Upper lobe of left lung (tissue), 6 donors: ENCODE data around the gene KCTD12. TPM values are rescaled to one million over a fixed set of nuclear protein-coding genes. Genes with fewer than 3 reads are reported as not detected.

Experiments used
- ATAC-seq, 2 donors: fragments of 200-7000 bp; cut with Tn5 transposase; one replicate each; pipeline ENCODE4 v1.9.1; 2022; ENCODE audit warnings: mild to moderate bottlenecking in 2 of 2, moderate library complexity in 2 of 2; ENCODE audit not compliant: low FRiP score in 2 of 2
- DNase-seq, 2 donors: peaks; one replicate each; pipeline ENCODE4 v3.0.0-alpha.2; 2019 to 2020
- H3K27ac ChIP-seq, 4 donors: fragments of 200-600 bp; sonication (generic); one replicate each; pipeline ENCODE4 v1.5.1; 2016 to 2019
- H3K27me3 ChIP-seq, 4 donors: fragments of 200-600 bp; sonication (generic); one replicate each; pipeline ENCODE4 v1.5.1; 2017 to 2019
- H3K36me3 ChIP-seq, 4 donors: fragments of 200-600 bp; sonication (generic); one replicate each; pipeline ENCODE4 v1.5.1; 2016 to 2019
- H3K4me1 ChIP-seq, 4 donors: fragments of 200-600 bp; sonication (generic); one replicate each; pipeline ENCODE4 v1.5.1; 2018 to 2019
- H3K4me3 ChIP-seq, 4 donors: fragments of 200-600 bp; sonication (generic); one replicate each; pipeline ENCODE4 v1.5.1; 2017 to 2019; ENCODE audit warnings: mild to moderate bottlenecking in 2 of 4, moderate library complexity in 1 of 4
- H3K9me3 ChIP-seq, 4 donors: fragments of 200-600 bp; sonication (generic); one replicate each; pipeline ENCODE4 v1.5.1; 2018 to 2019
- EP300 ChIP-seq, 4 donors: sonication (generic); formaldehyde crosslinking; IDR thresholded peaks; one replicate each; pipeline ENCODE4 v1.5.1; 2017; ENCODE audit warnings: antibody characterized with exemption in 4 of 4, control low read depth in 2 of 4
- POLR2A ChIP-seq, 4 donors: fragments of 450-650 bp; IDR thresholded peaks; one replicate each; pipeline ENCODE4 v1.5.1; 2016 to 2017; ENCODE audit warnings: antibody characterized with exemption in 4 of 4, mild to moderate bottlenecking in 2 of 4
- POLR2AphosphoS5 ChIP-seq, 2 donors: sonication (generic); formaldehyde crosslinking; IDR thresholded peaks; one replicate each; pipeline ENCODE4 v1.5.1; 2017; ENCODE audit warnings: antibody characterized with exemption in 2 of 2
- WGBS, 2 donors: methylation state at CpG; one replicate each; pipeline ENCODE4 v1.1.5; 2017 to 2018; 5-methylcytosine and 5-hydroxymethylcytosine counted together
- total RNA-seq, 6 donors: library from RNA; depleted of rRNA in 4 of 6; stranded (reverse); fragments of >200 nt in 4 of 6; gene quantifications; one replicate each; pipeline versions ENCODE4 v1.1.0 to v1.2.1, GENCODE V29; 2016 to 2021
- TF ChIP-seq, protein P1 (sequence below), 6 experiments: fragments of 450-650 bp in 4 of 6; fragments of 200-600 bp in 2 of 6; sonication (generic) in 2 of 6; IDR thresholded peaks; one replicate each; pipeline ENCODE4 v1.5.1; 2016 to 2019; ENCODE audit warnings: antibody characterized with exemption in 6 of 6
- donor health status: DM: no; HTN: no; CAD: no; lungs with moderate emphysema.
- donor health status: DM: no; HTN: yes; CAD: no; lungs with severe emphysema.

The KCTD12 gene
- total RNA-seq, 6 donors from 2014 or later, result 40.9 to 165 (median 85.6) TPM

DNA sequence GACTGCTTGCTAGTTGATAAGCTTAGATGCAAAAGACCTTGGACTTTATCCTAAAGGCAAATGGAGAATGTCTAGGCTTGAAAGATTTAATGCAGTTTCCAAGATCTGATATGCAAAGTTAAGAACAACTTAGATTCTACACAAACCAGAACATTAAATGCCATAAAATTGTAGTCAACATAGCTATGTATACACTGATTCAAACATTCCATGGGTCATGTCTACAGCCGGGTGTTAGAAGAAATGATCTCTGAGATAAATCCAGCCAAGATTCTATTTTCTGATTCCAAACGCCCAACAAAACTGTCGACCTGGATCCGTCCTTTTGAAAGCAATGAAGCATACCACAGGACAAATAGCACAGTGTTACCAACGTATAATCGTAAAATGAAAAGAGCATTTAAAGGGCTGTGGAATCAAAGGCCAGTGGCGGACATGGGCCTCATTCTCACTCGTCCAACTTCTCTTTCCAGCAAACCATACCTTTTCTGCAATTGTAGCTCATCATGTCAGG lies 52.7 kb downstream of the KCTD12 start:
- 84 to 94% methylated on average over 8 of the region's 8 CpGs for WGBS, 2 donors
- no peak for TF ChIP-seq POLR2AphosphoS5 (IDR thresholded peaks at IDR 0.05)
- no peak for TF ChIP-seq POLR2A (IDR thresholded peaks at IDR 0.05)
- TF ChIP-seq, protein P1, sequence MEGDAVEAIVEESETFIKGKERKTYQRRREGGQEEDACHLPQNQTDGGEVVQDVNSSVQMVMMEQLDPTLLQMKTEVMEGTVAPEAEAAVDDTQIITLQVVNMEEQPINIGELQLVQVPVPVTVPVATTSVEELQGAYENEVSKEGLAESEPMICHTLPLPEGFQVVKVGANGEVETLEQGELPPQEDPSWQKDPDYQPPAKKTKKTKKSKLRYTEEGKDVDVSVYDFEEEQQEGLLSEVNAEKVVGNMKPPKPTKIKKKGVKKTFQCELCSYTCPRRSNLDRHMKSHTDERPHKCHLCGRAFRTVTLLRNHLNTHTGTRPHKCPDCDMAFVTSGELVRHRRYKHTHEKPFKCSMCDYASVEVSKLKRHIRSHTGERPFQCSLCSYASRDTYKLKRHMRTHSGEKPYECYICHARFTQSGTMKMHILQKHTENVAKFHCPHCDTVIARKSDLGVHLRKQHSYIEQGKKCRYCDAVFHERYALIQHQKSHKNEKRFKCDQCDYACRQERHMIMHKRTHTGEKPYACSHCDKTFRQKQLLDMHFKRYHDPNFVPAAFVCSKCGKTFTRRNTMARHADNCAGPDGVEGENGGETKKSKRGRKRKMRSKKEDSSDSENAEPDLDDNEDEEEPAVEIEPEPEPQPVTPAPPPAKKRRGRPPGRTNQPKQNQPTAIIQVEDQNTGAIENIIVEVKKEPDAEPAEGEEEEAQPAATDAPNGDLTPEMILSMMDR (IDR thresholded peaks at IDR 0.05), result no peak
- no peak for ATAC-seq

DNA sequence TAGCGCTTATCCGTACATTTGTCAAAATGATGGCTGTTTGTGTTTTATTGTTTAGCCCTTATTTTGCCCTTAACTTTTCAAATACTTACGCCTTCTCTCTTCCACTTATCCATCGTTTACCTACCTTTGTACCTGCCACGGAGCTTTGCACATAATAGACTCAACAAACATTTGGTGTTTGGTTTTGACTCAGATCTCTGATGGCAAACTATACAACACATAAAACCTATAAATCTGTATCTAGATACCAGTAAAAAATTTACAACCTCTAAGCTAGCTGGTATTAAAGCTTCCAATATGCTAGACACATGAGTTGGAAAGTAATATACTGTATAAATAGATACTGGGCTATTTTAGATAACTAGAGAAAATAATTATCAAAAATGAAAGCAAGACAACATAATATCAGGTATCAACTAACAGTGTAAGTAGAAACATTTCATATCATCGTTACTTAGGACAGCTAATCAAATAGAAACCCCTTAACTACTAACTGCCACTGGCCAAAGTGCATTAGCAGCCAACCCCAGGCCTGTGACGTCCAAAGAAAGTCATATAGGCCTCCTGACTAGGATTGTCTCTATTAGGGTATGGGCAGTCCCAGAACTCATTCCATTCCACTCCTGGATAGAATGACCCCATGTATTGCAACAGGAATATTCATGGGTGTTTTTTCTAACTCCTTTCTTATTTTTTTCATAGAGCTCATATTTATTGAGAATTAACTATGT lies 53.8 kb downstream of the KCTD12 start:
- no peaks in the 10 kb centered on the region for H3K9me3 ChIP-seq
- 73 to 84% methylated on average over 7 of the region's 7 CpGs for WGBS, 2 donors
- no peak overlapping the region for H3K4me3 ChIP-seq
- TF ChIP-seq, protein P1 (IDR thresholded peaks at IDR 0.05), result no peak
- TF ChIP-seq EP300 (IDR thresholded peaks at IDR 0.05) (no peak), POLR2AphosphoS5 (IDR thresholded peaks at IDR 0.05) (no peak), POLR2A (IDR thresholded peaks at IDR 0.05) (no peak)
- no peaks in the 10 kb centered on the region for H3K27me3 ChIP-seq
- ATAC-seq (no peak), DNase-seq (no peak)
- H3K36me3 ChIP-seq, result no peaks in the 10 kb centered on the region
- H3K4me1 ChIP-seq, result no peaks in the 10 kb centered on the region
- no peak overlapping the region for H3K27ac ChIP-seq

More for the DNA sequence above, 52.7 kb downstream of the KCTD12 start:
- Histone ChIP-seq H3K27me3 (no peaks in the 10 kb centered on the region), H3K4me3 (no peak overlapping the region), H3K9me3 (no peaks in the 10 kb centered on the region), H3K4me1 (no peaks in the 10 kb centered on the region), H3K27ac (no peak overlapping the region), H3K36me3 (no peaks in the 10 kb centered on the region)
- DNase-seq, result no peak

DNA sequence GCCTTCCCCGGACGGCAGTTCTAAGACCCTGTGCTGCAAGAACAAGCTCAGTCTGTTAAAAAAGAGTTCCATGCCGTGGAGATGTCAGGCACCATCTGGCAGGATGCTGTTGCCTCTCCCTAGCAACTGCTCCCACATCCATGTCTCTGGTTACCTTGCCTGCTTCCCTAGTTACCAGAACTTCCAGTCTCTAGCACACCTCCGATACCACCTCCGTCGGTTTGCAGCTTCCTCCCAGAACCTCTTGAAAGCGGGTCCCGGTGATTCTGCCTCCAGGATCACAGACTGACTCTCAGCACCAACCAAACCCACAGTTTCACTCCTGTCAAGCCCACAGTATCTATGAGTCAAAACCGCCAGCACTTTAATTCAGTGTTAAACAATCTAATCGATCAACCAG lies 55.4 kb downstream of the KCTD12 start:
- no peaks in the 10 kb centered on the region for H3K4me1 ChIP-seq
- H3K27ac ChIP-seq, result no peak overlapping the region
- no peaks in the 10 kb centered on the region for H3K36me3 ChIP-seq
- DNase-seq, result no peak
- no peak overlapping the region for H3K4me3 ChIP-seq
- 94 to 95% methylated on average over 10 of the region's 10 CpGs for WGBS, 2 donors
- no peaks in the 10 kb centered on the region for H3K27me3 ChIP-seq
- no peak for TF ChIP-seq EP300 (IDR thresholded peaks at IDR 0.05)
- no peak for TF ChIP-seq POLR2AphosphoS5 (IDR thresholded peaks at IDR 0.05)
- no peak for TF ChIP-seq POLR2A (IDR thresholded peaks at IDR 0.05)
- TF ChIP-seq, protein P1 (IDR thresholded peaks at IDR 0.05), result no peak
- no peak for ATAC-seq
- H3K9me3 ChIP-seq, result no peaks in the 10 kb centered on the region

Other genes with a start within 250 kb of the KCTD12 start
- gene ACOD1, start 62.1 kb upstream of the KCTD12 start, total RNA-seq, result not detected
- 10 to 100 TPM; 13.0 to 39.5 (median 25.8) TPM for gene CLN5, start 105.7 kb upstream of the KCTD12 start, total RNA-seq
- 10 to 100 TPM; 37.7 to 94.9 (median 53.8) TPM for gene FBXL3, start 140.8 kb upstream of the KCTD12 start, total RNA-seq